Smooth muscle cell (in vitro differentiated cells): Measurements from ENCODE around the gene MSRB2. TPM values are rescaled to one million over a fixed set of nuclear protein-coding genes. Genes with fewer than 3 reads are reported as not detected.

ENCODE experiments used
- DNase-seq: peaks from one replicate; lab custom pipeline; 2025; ENCODE audit not compliant: unreplicated experiment; lab: John Stamatoyannopoulos, UW
- H2AFZ ChIP-seq: fragments of 200-600 bp; sonication (generic); 2 replicates; pipeline ENCODE4 v1.6.0; 2016; ENCODE audit warnings: antibody characterized with exemption, low read depth, mild to moderate bottlenecking
- H3F3A ChIP-seq: fragments of 200-600 bp; sonication (generic); 2 replicates; pipeline ENCODE4 v1.6.0; 2017; ENCODE audit warnings: antibody characterized with exemption, low read depth
- H3K27ac ChIP-seq: fragments of 200-600 bp; sonication (generic); 2 replicates; pipeline ENCODE4 v1.5.1; 2016; ENCODE audit warnings: low read depth, mild to moderate bottlenecking
- H3K27me3 ChIP-seq: fragments of 200-600 bp; sonication (generic); 2 replicates; pipeline ENCODE4 v1.6.1; 2016; ENCODE audit warnings: low read depth, mild to moderate bottlenecking
- H3K36me3 ChIP-seq: fragments of 200-600 bp; sonication (generic); 2 replicates; pipeline ENCODE4 v1.5.1; 2016; ENCODE audit warnings: low read depth
- H3K4me1 ChIP-seq: fragments of 200-600 bp; sonication (generic); 2 replicates; pipeline ENCODE4 v1.5.1; 2016; ENCODE audit warnings: low read depth
- H3K4me2 ChIP-seq: fragments of 200-600 bp; sonication (generic); 2 replicates; pipeline ENCODE4 v1.6.0; 2016; ENCODE audit warnings: mild to moderate bottlenecking
- H3K4me3 ChIP-seq: fragments of 200-600 bp; sonication (generic); 2 replicates; pipeline ENCODE4 v1.5.1; 2016; ENCODE audit warnings: mild to moderate bottlenecking
- H3K79me2 ChIP-seq: fragments of 200-600 bp; sonication (generic); 2 replicates; pipeline ENCODE4 v1.6.0; 2016; ENCODE audit warnings: low read depth, mild to moderate bottlenecking
- H3K9ac ChIP-seq: fragments of 200-600 bp; sonication (generic); 2 replicates; pipeline ENCODE4 v1.6.0; 2016; ENCODE audit warnings: low read depth
- H3K9me3 ChIP-seq: fragments of 200-600 bp; sonication (generic); replicated peaks from 2 replicates; pipeline ENCODE4 v1.5.1; 2016; ENCODE audit warnings: low read depth
- H4K20me1 ChIP-seq: fragments of 200-600 bp; sonication (generic); 2 replicates; pipeline ENCODE4 v1.6.0; 2016; ENCODE audit warnings: low read depth
- CTCF ChIP-seq: fragments of 200-600 bp; sonication (generic); IDR thresholded peaks from 2 replicates; pipeline ENCODE4 v1.5.1; 2017; ENCODE audit warnings: borderline replicate concordance, mild to moderate bottlenecking, antibody characterized with exemption; ENCODE audit not compliant: insufficient read depth, poor library complexity, severe bottlenecking
- WGBS: methylation state at CpG from one replicate; pipeline ENCODE4 v1.1.7; 2016; ENCODE audit warnings: low lambda C conversion rate; 5-methylcytosine and 5-hydroxymethylcytosine counted together
- polyA plus RNA-seq: library from polyadenylated mRNA; unstranded; fragments of >200 nt; fragmentation: Nextera tagmentation; extraction: Ambion mirVana; gene quantifications from 2 replicates; pipeline ENCODE4 v1.2.1, GENCODE V29; 2016
- total RNA-seq: library from RNA; depleted of rRNA; stranded (reverse); fragments of >200 nt; gene quantifications from 2 replicates; pipeline ENCODE4 v1.2.3, GENCODE V29; 2014

Gene MSRB2
- total and polyA plus RNA-seq, 2 experiments from 2014 or later: 21.5 to 64.0 TPM

- Histone ChIP-seq H3K36me3 (no peaks in the 10 kb centered on the region), H3F3A (peaks cover 2% of the 10 kb centered on the region), H4K20me1 (no peaks in the 10 kb centered on the region), H3K27me3 (no peaks in the 10 kb centered on the region), H3K79me2 (peaks cover 25% of the 10 kb centered on the region), H3K27ac (peak overlapping the region; percentile 33), H2AFZ (no peak overlapping the region), H3K9ac (no peak overlapping the region), H3K4me1 (peaks cover 15% of the 10 kb centered on the region), H3K4me2 (no peak overlapping the region), H3K9me3 (no peaks in the 10 kb centered on the region), H3K4me3 (peak overlapping the region; percentile 5)
- no peak for TF ChIP-seq CTCF
- DNase-seq: no peak
- 71% methylated on average over 2 of the region's 2 CpGs for WGBS
Observed at GRCh38 chr10:23099816-23100215, 4.4 kb downstream of the MSRB2 start.

- Histone ChIP-seq H3K79me2 (peaks cover 25% of the 10 kb centered on the region), H3K4me3 (no peak overlapping the region), H3K4me2 (no peak overlapping the region), H3K36me3 (no peaks in the 10 kb centered on the region), H3K27ac (peak overlapping the region; percentile 33), H3K4me1 (peaks cover 15% of the 10 kb centered on the region), H4K20me1 (no peaks in the 10 kb centered on the region), H3F3A (no peaks in the 10 kb centered on the region), H3K9ac (no peak overlapping the region), H3K9me3 (no peaks in the 10 kb centered on the region), H2AFZ (no peak overlapping the region), H3K27me3 (no peaks in the 10 kb centered on the region)
- TF ChIP-seq CTCF: no peak
- 79% methylated on average over 6 of the region's 6 CpGs for WGBS
- no peak for DNase-seq
Observed at GRCh38 chr10:23100331-23101030, 5.1 kb downstream of the MSRB2 start.

- no peak overlapping the region for H2AFZ ChIP-seq
- no peak for TF ChIP-seq CTCF
- H4K20me1 ChIP-seq: no peaks in the 10 kb centered on the region
- no peak overlapping the region for H3K9ac ChIP-seq
- 94% methylated on average over 10 of the region's 10 CpGs for WGBS
- no peaks in the 10 kb centered on the region for H3F3A ChIP-seq
- peaks cover 6% of the 10 kb centered on the region for H3K4me1 ChIP-seq
- H3K27ac ChIP-seq: no peak overlapping the region
- no peaks in the 10 kb centered on the region for H3K27me3 ChIP-seq
- no peaks in the 10 kb centered on the region for H3K9me3 ChIP-seq
- peaks cover 7% of the 10 kb centered on the region for H3K79me2 ChIP-seq
- H3K4me2 ChIP-seq: no peak overlapping the region
- DNase-seq: no peak
- no peak overlapping the region for H3K4me3 ChIP-seq
- no peaks in the 10 kb centered on the region for H3K36me3 ChIP-seq
Observed at GRCh38 chr10:23106331-23107072, 11.1 kb downstream of the MSRB2 start.
